GM21786 (cell line): ENCODE measurements around the gene UTP4.

Experiments
- ATAC-seq: cut with Tn5 transposase; IDR thresholded peaks from one replicate; pipeline ENCODE4 v1.9.1; 2021; ENCODE audit not compliant: unreplicated experiment

The UTP4 gene

DNA sequence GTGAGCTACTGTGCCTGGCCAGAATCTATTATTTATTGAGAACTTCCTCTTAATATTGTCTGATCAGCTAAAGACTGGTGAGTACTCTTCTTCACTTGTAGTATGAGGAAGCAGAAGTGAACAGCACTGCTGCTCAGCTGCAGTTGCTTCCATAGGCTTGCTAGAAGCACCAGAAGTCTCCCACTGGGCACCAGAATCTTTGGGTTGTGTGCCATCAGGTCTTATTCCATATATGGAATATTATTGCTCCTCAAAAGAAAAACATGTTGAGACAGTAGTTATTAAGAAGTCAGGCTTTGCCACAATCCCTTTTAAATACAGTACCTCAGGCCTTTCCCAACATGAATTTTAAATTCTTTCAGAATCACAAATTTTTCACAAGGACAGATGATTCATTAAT lies 71.7 kb downstream of the UTP4 start:
- ATAC-seq: no peak

DNA sequence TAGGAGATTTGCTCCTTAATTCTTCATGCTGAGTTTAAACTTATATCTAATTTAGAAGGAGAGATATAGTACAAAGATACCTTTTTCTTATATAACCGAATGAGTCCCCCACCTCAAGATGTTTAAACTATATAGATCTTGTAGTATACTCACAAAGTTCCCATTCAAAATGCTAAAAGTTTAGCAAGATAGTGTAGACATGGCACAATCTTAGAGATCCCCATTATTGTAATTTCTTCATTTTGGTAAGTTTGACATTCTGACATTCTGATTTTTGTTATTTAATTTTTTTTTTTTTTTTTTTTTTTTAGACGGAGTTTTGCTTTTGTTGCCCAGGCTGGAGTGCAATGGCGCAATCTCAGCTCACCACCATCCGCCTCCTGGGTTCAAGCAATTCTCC lies 77.3 kb downstream of the UTP4 start:
- no peak for ATAC-seq

DNA sequence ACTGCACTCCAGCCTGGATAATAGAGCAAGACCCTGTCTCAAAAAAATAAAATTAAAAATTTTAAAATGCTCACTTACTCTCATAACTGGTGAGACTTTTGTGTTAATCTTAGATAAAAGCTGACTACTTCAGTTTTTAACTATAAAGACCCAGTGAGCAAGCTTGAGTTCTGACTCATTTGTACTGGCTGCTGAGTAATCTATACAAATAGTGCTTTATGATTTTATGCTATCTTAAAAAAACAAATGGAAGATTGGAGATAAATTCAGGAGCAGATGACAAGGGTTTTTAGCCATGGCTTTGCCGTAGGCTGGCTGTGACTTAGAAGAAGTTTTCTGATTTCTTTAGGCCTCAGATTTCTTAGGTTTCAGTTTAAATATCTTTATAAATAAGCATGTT lies 85.0 kb downstream of the UTP4 start:
- no peak for ATAC-seq
